Caco-2 (cell line): Measurements from ENCODE around the gene ATOSB. TPM values are rescaled to one million over a fixed set of nuclear protein-coding genes. Genes with fewer than 3 reads are reported as not detected.

Experiments used
- BruUV-seq: library from RNA; stranded (reverse); fragments of 400-500 nt; replicated peaks from 2 replicates; lab custom pipeline; 2021; lab: Mats Ljungman, UMichigan
- CTCF ChIA-PET: fragments of 300-600 bp; sonication (Branson Sonifier 250); formaldehyde crosslinking; loops from one replicate; lab custom pipeline; 2022; ENCODE audit warnings: antibody characterized with exemption; lab: Charles Lee
- POLR2A ChIA-PET: fragments of 300-600 bp; sonication (Branson Sonifier 250); formaldehyde crosslinking; loops from one replicate; lab custom pipeline; 2022; ENCODE audit warnings: antibody characterized with exemption; lab: Charles Lee
- DNase-seq, 2 experiments: peaks; one replicate each; pipeline versions ENCODE4 v3.0.0 to v3.0.0-alpha.2; 2020 to 2022
- H3K27me3 ChIP-seq: replicated peaks from 2 replicates; pipeline ENCODE4 v1.6.0; 2011; ENCODE audit warnings: low read length; ENCODE audit not compliant: control insufficient read depth, insufficient read depth
- H3K36me3 ChIP-seq: 2 replicates; pipeline ENCODE4 v1.5.1; 2011; ENCODE audit warnings: low read length; ENCODE audit not compliant: control insufficient read depth, insufficient read depth
- H3K4me1 ChIP-seq: fragments of 250-450 bp; sonication (Bioruptor Pico); 2 replicates; pipeline ENCODE4 v1.5.1; 2020; ENCODE audit warnings: mild to moderate bottlenecking
- H3K4me3 ChIP-seq: 2 replicates; pipeline ENCODE4 v1.5.1; 2011; ENCODE audit warnings: low read depth, mild to moderate bottlenecking, control low read depth, low read length
- H3K9me3 ChIP-seq: fragments of 250-450 bp; sonication (Bioruptor Pico); 2 replicates; pipeline ENCODE4 v1.5.1; 2020; ENCODE audit warnings: mild to moderate bottlenecking, moderate library complexity
- H3K27ac Mint-ChIP-seq: one replicate; pipeline ENCODE4 v1.8.0; 2022; ENCODE audit warnings: mixed read lengths; ENCODE audit not compliant: unreplicated experiment
- H3K27me3 Mint-ChIP-seq: one replicate; pipeline ENCODE4 v1.8.0; 2022; ENCODE audit warnings: mixed read lengths; ENCODE audit not compliant: insufficient read depth, unreplicated experiment
- H3K36me3 Mint-ChIP-seq: one replicate; pipeline ENCODE4 v1.8.0; 2022; ENCODE audit warnings: mild to moderate bottlenecking, mixed read lengths; ENCODE audit not compliant: insufficient read depth, unreplicated experiment
- H3K4me1 Mint-ChIP-seq: one replicate; pipeline ENCODE4 v1.8.0; 2022; ENCODE audit warnings: low read depth, mixed read lengths; ENCODE audit not compliant: unreplicated experiment
- H3K4me3 Mint-ChIP-seq: one replicate; pipeline ENCODE4 v1.8.0; 2022; ENCODE audit warnings: mild to moderate bottlenecking, moderate library complexity, mixed read lengths; ENCODE audit not compliant: unreplicated experiment
- H3K9me3 Mint-ChIP-seq: one replicate; pipeline ENCODE4 v1.8.0; 2022; ENCODE audit warnings: mixed read lengths; ENCODE audit not compliant: unreplicated experiment
- intact Hi-C: fragments of 100-400 bp; cut with micrococcal nuclease; formaldehyde crosslinking; loops from one replicate; pipeline ENCODE4 v1.10.0; 2022; ENCODE audit not compliant: unreplicated experiment
- total RNA-seq: library from RNA; stranded (reverse); gene quantifications from 2 replicates; pipeline ENCODE4 v1.2.3, GENCODE V29; 2022
- TF ChIP-seq, protein P1 (sequence below), 2 experiments: fragments of 200-600 bp in 1 of 2; IDR thresholded peaks; 1 replicate in 1 of 2; 2 replicates in 1 of 2; pipeline versions ENCODE4 v1.5.1 to v1.8.0; 2011 to 2022; ENCODE audit warnings: antibody characterized with exemption in 1 of 2, control low read depth in 1 of 2, inconsistent platforms in 1 of 2, low read depth in 1 of 2, low read length in 1 of 2, mild to moderate bottlenecking in 1 of 2, moderate library complexity in 1 of 2; ENCODE audit not compliant: insufficient read depth in 1 of 2, severe bottlenecking in 1 of 2, unreplicated experiment in 1 of 2

ATOSB gene
- total RNA-seq, 1 experiment from 2014 or later, result 5.8 TPM

- Histone ChIP-seq H3K4me1 (peaks cover 10% of the 10 kb centered on the region), H3K27me3 (no peaks in the 10 kb centered on the region), H3K4me3 (no peak overlapping the region), H3K9me3 (no peaks in the 10 kb centered on the region), H3K36me3 (peaks cover 2% of the 10 kb centered on the region)
- Mint-ChIP-seq H3K9me3 (no peaks in the 10 kb centered on the region), H3K27me3 (no peaks in the 10 kb centered on the region), H3K4me1 (peaks cover 13% of the 10 kb centered on the region), H3K36me3 (peaks cover 21% of the 10 kb centered on the region), H3K27ac (no peak overlapping the region), H3K4me3 (no peak overlapping the region)
- peak in 1 of 2 experiments; percentile 27 for DNase-seq
- TF ChIP-seq, protein P1, sequence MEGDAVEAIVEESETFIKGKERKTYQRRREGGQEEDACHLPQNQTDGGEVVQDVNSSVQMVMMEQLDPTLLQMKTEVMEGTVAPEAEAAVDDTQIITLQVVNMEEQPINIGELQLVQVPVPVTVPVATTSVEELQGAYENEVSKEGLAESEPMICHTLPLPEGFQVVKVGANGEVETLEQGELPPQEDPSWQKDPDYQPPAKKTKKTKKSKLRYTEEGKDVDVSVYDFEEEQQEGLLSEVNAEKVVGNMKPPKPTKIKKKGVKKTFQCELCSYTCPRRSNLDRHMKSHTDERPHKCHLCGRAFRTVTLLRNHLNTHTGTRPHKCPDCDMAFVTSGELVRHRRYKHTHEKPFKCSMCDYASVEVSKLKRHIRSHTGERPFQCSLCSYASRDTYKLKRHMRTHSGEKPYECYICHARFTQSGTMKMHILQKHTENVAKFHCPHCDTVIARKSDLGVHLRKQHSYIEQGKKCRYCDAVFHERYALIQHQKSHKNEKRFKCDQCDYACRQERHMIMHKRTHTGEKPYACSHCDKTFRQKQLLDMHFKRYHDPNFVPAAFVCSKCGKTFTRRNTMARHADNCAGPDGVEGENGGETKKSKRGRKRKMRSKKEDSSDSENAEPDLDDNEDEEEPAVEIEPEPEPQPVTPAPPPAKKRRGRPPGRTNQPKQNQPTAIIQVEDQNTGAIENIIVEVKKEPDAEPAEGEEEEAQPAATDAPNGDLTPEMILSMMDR (IDR thresholded peaks at IDR 0.05; ENCODE audit: insufficient read depth in 1 of 2, low read depth in 1 of 2, low read length in 1 of 2, severe bottlenecking in 1 of 2, unreplicated experiment in 1 of 2), result no peak
- ChIA-PET CTCF (no interaction called here), POLR2A (no interaction called here)
- intact Hi-C loops, result no loop called here
- no TSS peak for BruUV-seq
These were observed 8.1 kb downstream of the ATOSB start for GRCh38 chr9:35107297-35108290.

GRCh38 chr9:35106343-35106730 is 9.3 kb downstream of the ATOSB start:
- intact Hi-C loops, result no loop called here
- Mint-ChIP-seq H3K9me3 (no peaks in the 10 kb centered on the region), H3K36me3 (peaks cover 17% of the 10 kb centered on the region), H3K27me3 (no peaks in the 10 kb centered on the region), H3K4me3 (no peak overlapping the region), H3K27ac (no peak overlapping the region), H3K4me1 (peaks cover 6% of the 10 kb centered on the region)
- CTCF ChIA-PET, result interaction anchor here (1.3 kb wide), 1 partner anchor 9 kb away, joined by 3 read pairs; the partner anchor contains the start of gene ATOSB
- Histone ChIP-seq H3K4me3 (no peak overlapping the region), H3K4me1 (peaks cover 7% of the 10 kb centered on the region), H3K36me3 (peaks cover 2% of the 10 kb centered on the region), H3K27me3 (no peaks in the 10 kb centered on the region), H3K9me3 (no peaks in the 10 kb centered on the region)
- peak in 1 of 2 experiments; percentile 31 for DNase-seq
- POLR2A ChIA-PET, result no interaction called here
- no TSS peak for BruUV-seq
- TF ChIP-seq, protein P1 (IDR thresholded peaks at IDR 0.05; ENCODE audit: insufficient read depth in 1 of 2, low read depth in 1 of 2, low read length in 1 of 2, severe bottlenecking in 1 of 2, unreplicated experiment in 1 of 2), result no peak

DNA sequence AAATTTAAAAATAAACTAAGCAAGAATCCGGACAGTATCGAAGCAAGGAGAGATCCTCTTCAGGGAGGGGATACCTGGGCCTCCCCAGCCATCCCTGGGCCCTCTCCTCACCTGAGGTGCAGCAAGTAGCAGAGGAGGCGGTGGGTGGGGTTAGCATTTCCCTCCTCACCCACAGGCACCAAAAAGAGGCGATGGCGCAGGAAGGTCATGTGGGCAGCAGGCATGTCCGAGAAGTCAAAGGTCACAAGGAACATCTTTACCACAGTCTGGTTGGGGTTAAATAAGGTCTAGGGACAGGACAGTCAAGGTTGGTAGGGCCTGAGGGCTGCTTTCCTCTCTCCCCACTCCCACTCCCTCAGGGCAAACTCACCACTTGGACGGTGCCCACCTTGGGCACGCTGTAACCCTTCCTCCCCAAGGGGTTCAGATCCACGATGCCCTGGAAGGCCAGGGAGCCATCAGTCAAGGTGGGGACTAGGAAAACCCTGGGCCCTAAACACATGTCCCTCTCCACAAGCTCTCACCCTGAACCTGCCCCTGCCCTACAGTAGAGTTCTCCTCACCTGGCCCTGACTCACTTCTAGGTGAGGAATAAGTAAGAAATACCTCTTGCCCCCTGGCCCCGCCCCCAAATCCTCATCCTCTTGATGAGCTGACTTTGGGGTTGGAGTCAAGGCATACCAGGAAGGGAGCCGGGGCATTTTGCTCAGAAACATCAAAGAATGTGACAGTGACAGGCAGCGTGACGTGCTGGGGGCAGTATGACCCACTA is 9.9 kb downstream of the ATOSB start:
- DNase-seq, result peak in 1 of 2 experiments; percentile 27
- no peaks in the 10 kb centered on the region for H3K9me3 ChIP-seq
- intact Hi-C loops, result no loop called here
- H3K27ac Mint-ChIP-seq, result no peak overlapping the region
- peaks cover 19% of the 10 kb centered on the region for H3K36me3 Mint-ChIP-seq
- H3K27me3 ChIP-seq, result no peaks in the 10 kb centered on the region
- H3K9me3 Mint-ChIP-seq, result no peaks in the 10 kb centered on the region
- H3K4me3 Mint-ChIP-seq, result no peak overlapping the region
- TF ChIP-seq, protein P1 (IDR thresholded peaks at IDR 0.05; ENCODE audit: insufficient read depth in 1 of 2, low read depth in 1 of 2, low read length in 1 of 2, severe bottlenecking in 1 of 2, unreplicated experiment in 1 of 2), result no peak
- no TSS peak for BruUV-seq
- POLR2A ChIA-PET, result no interaction called here
- peaks cover 2% of the 10 kb centered on the region for H3K36me3 ChIP-seq
- peaks cover 3% of the 10 kb centered on the region for H3K4me1 Mint-ChIP-seq
- H3K4me1 ChIP-seq, result peaks cover 6% of the 10 kb centered on the region
- H3K4me3 ChIP-seq, result no peak overlapping the region
- no peaks in the 10 kb centered on the region for H3K27me3 Mint-ChIP-seq
- CTCF ChIA-PET, result interaction anchor here (1.3 kb wide), 1 partner anchor 10 kb away, joined by 3 read pairs; the partner anchor contains the start of gene ATOSB
